Measurements from ENCODE around the gene MYBBP1A. TPM values are rescaled to one million over a fixed set of nuclear protein-coding genes. Genes with fewer than 3 reads are reported as not detected.
A peak's percentile ranks its signal among the peaks of the same experiment; 100 is the strongest.

MYBBP1A gene
- total and polyA plus RNA-seq, 12 donors, result 18.7 to 30.3 (median 23.4) TPM

- 95 to 97% methylated on average over 9 of the region's 9 CpGs for WGBS, 2 donors
- H3K36me3 ChIP-seq, result no peaks in the 10 kb centered on the region
- no peak for DNase-seq
- H3K4me3 ChIP-seq, result no peak overlapping the region
- no peaks in the 10 kb centered on the region for H3K27me3 ChIP-seq
- peak overlapping the region in 1 of 10 donors; percentile 49 for H3K27ac ChIP-seq
- H3K9me3 ChIP-seq, result no peaks in the 10 kb centered on the region
- H3K4me1 ChIP-seq, result peaks cover 0 to 20% (median 7%) of the 10 kb centered on the region in 9 donors
- intact Hi-C loops (cut with DNase I), result no loop called here
- ATAC-seq, result no peak
- TF ChIP-seq CTCF (IDR thresholded peaks at IDR 0.05), result no peak
Measured at GRCh38 chr17:4574448-4575045, 19.4 kb upstream of the MYBBP1A start.

- intact Hi-C loops (cut with DNase I), result no loop called here
- no peaks in the 10 kb centered on the region for H3K36me3 ChIP-seq
- H3K27ac ChIP-seq, result peak overlapping the region in 7 of 10 donors; percentile 2 to 49 (median 30)
- peak; percentile 71 to 96 (median 88) for ATAC-seq
- peak; percentile 58 to 61 for DNase-seq
- H3K27me3 ChIP-seq, result no peaks in the 10 kb centered on the region
- no peak for TF ChIP-seq CTCF (IDR thresholded peaks at IDR 0.05)
- peaks cover 0 to 20% (median 7%) of the 10 kb centered on the region in 9 donors for H3K4me1 ChIP-seq
- H3K9me3 ChIP-seq, result no peaks in the 10 kb centered on the region
- no peak overlapping the region for H3K4me3 ChIP-seq
- WGBS, 2 donors, result 50 to 59% methylated on average over 7 of the region's 7 CpGs
Measured at GRCh38 chr17:4573669-4574068, 18.5 kb upstream of the MYBBP1A start.

GRCh38 chr17:4573115-4573514, 17.9 kb upstream of the MYBBP1A start:
- WGBS, 2 donors, result 73 to 78% methylated on average over 4 of the region's 4 CpGs
- no peaks in the 10 kb centered on the region for H3K36me3 ChIP-seq
- intact Hi-C loops (cut with DNase I), result no loop called here
- H3K27ac ChIP-seq, result peak overlapping the region in 4 of 10 donors; percentile 29 to 49 (median 36)
- H3K27me3 ChIP-seq, result no peaks in the 10 kb centered on the region
- no peak for TF ChIP-seq CTCF (IDR thresholded peaks at IDR 0.05)
- DNase-seq, result no peak
- ATAC-seq, result no peak
- H3K4me1 ChIP-seq, result peaks cover 0 to 20% (median 7%) of the 10 kb centered on the region in 9 donors
- no peak overlapping the region for H3K4me3 ChIP-seq
- H3K9me3 ChIP-seq, result no peaks in the 10 kb centered on the region

- no peaks in the 10 kb centered on the region for H3K9me3 ChIP-seq
- TF ChIP-seq CTCF (IDR thresholded peaks at IDR 0.05), result no peak
- H3K36me3 ChIP-seq, result no peaks in the 10 kb centered on the region
- 74 to 77% methylated on average over 9 of the region's 9 CpGs for WGBS, 2 donors
- H3K27ac ChIP-seq, result no peak overlapping the region
- intact Hi-C loops (cut with DNase I), result no loop called here
- ATAC-seq (no peak), DNase-seq (no peak)
- H3K4me1 ChIP-seq, result peaks cover 0 to 17% (median 7%) of the 10 kb centered on the region in 9 donors
- H3K4me3 ChIP-seq, result no peak overlapping the region
- no peaks in the 10 kb centered on the region for H3K27me3 ChIP-seq
Measured at GRCh38 chr17:4572131-4572530, 16.9 kb upstream of the MYBBP1A start.

All from heart right ventricle (tissue), 16 donors.